ENCODE results near the gene C1QA. TPM values are rescaled to one million over a fixed set of nuclear protein-coding genes. Genes with fewer than 3 reads are reported as not detected.
A peak's percentile ranks its signal among the peaks of the same experiment; 100 is the strongest.

Gene C1QA
- total and polyA plus RNA-seq, 2 of the 13 experiments (the other 11 are each of a cell fraction or from before 2014, with no cell fraction given), result not detected

DNA sequence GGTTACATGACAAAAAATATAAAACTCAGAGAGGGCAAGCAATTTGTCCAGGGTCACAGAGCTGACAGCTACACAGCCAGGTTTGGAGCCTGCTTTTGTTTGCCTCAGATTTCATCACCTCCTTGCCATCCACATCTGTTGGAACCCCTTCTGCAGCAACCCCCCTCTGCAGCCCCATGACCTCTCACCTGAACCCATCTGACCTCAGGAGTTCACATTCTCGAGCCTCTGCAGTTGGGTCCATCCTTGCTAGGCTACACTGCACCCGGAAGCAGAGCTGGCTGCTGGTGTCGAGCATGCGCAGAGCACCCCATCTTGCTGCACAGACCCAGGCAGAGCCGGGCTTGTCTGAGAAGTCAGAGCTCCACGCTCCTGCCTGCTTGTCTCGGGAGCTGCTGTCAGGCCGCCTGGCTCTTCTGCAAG lies 26.6 kb downstream of the C1QA start:
- Histone ChIP-seq H3K9ac (ENCODE audit: insufficient read depth, low read depth, low read length) (no peak overlapping the region), H3K4me2 (ENCODE audit: low read depth, low read length) (no peak overlapping the region), H3K4me1 (ENCODE audit: insufficient read depth, low read length) (no peaks in the 10 kb centered on the region), H3K79me2 (ENCODE audit: insufficient read depth, low read length) (no peaks in the 10 kb centered on the region), H2AFZ (ENCODE audit: low read length) (no peak overlapping the region), H4K20me1 (ENCODE audit: insufficient read depth, low read length) (no peaks in the 10 kb centered on the region), H3K36me3 (replicated peaks in 1 of 2; ENCODE audit: control insufficient read depth in 1 of 2, insufficient read depth in 2 of 2, low read length in 2 of 2) (no peaks in the 10 kb centered on the region), H3K27me3 (ENCODE audit: control insufficient read depth in 1 of 2, insufficient read depth in 2 of 2, low read length in 2 of 2) (no peaks in the 10 kb centered on the region; a peak in 3 of 5 replicates), H3K4me3 (replicated peaks in 1 of 3; ENCODE audit: insufficient read depth in 1 of 3, low read depth in 2 of 3, low read length in 3 of 3) (no peak overlapping the region), H3K27ac (ENCODE audit: extremely low read length, insufficient read depth, low read length) (no peak overlapping the region), H3K9me3 (ENCODE audit: low read length) (no peaks in the 10 kb centered on the region)
- DNase-seq (ENCODE audit: low spot score) (no peak), FAIRE-seq (no peak), ATAC-seq (no peak)
- intact Hi-C loops (cut with micrococcal nuclease; ENCODE audit: unreplicated experiment), result no loop called here
- in situ Hi-C loops (cut with HindIII; ENCODE audit: extremely low pct_ligation_motif_present, low pct_unique_long_range_greater_than_20kb), result no loop called here
- no TSS peak for BruUV-seq (replicated peaks)
- TF ChIP-seq NFATC3 (CRISPR knock-in tag; IDR thresholded peaks at IDR 0.05), result no peak
- TF ChIP-seq THYN1 (CRISPR knock-in tag; IDR thresholded peaks at IDR 0.05; ENCODE audit: borderline replicate concordance, low read depth), result no peak
- TF ChIP-seq ZNF768 (CRISPR knock-in tag; IDR thresholded peaks at IDR 0.05), result peak; percentile 27; the same call in 1 of the 2 replicates
- ChIA-PET POLR2A (no interaction called here), CTCF (ENCODE audit: low intra/inter-chr PET ratio, low total read pairs) (no interaction called here)
- WGBS (ENCODE audit: low lambda C conversion rate), result 51% methylated on average over 6 of the region's 8 CpGs

DNA sequence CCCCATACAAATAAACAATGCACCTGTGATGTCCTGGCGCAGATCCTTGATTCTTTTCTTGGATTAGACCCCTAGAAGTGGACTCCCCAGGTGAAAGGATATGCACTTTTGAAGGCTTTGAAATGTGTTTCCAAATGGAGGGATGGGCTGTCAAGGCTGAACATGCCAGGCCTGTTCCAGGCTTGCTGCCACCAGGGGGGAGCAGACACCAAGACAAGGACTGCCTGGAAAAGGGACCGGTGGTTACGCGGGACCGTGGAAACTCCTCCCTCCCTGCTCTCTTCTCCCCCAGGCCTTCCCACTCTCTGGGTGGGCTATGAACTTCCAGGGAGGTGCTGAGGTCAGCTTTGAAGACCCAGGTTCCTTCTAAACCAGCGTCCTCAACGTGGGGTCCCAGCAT lies 29.3 kb downstream of the C1QA start:
- FAIRE-seq (no peak), ATAC-seq (peak; percentile 72), DNase-seq (ENCODE audit: low spot score) (no peak)
- BruUV-seq (replicated peaks), result no TSS peak
- Histone ChIP-seq H2AFZ (ENCODE audit: low read length) (no peak overlapping the region), H3K27me3 (ENCODE audit: control insufficient read depth in 1 of 2, insufficient read depth in 2 of 2, low read length in 2 of 2) (no peaks in the 10 kb centered on the region; a peak in 4 of 5 replicates), H3K4me3 (replicated peaks in 1 of 3; ENCODE audit: insufficient read depth in 1 of 3, low read depth in 2 of 3, low read length in 3 of 3) (no peak overlapping the region), H4K20me1 (ENCODE audit: insufficient read depth, low read length) (no peaks in the 10 kb centered on the region), H3K4me2 (ENCODE audit: low read depth, low read length) (no peak overlapping the region), H3K79me2 (ENCODE audit: insufficient read depth, low read length) (no peaks in the 10 kb centered on the region), H3K4me1 (ENCODE audit: insufficient read depth, low read length) (no peaks in the 10 kb centered on the region), H3K9me3 (ENCODE audit: low read length) (no peaks in the 10 kb centered on the region), H3K9ac (ENCODE audit: insufficient read depth, low read depth, low read length) (no peak overlapping the region), H3K27ac (ENCODE audit: extremely low read length, insufficient read depth, low read length) (no peak overlapping the region), H3K36me3 (replicated peaks in 1 of 2; ENCODE audit: control insufficient read depth in 1 of 2, insufficient read depth in 2 of 2, low read length in 2 of 2) (no peaks in the 10 kb centered on the region)
- in situ Hi-C loops (cut with HindIII; ENCODE audit: extremely low pct_ligation_motif_present, low pct_unique_long_range_greater_than_20kb) (no loop called here), intact Hi-C loops (cut with micrococcal nuclease; ENCODE audit: unreplicated experiment) (no loop called here)
- ChIA-PET CTCF (ENCODE audit: low intra/inter-chr PET ratio, low total read pairs) (interaction anchor here (1.7 kb wide), 1 partner anchor 265 kb away, joined by 7 read pairs; no protein-coding TSS in a partner anchor), POLR2A (no interaction called here)
- WGBS (ENCODE audit: low lambda C conversion rate), result 0% methylated on average over 2 of the region's 7 CpGs
- TF ChIP-seq TARDBP (CRISPR knock-in tag; IDR thresholded peaks at IDR 0.05) (no peak), MTF2 (CRISPR knock-in tag; IDR thresholded peaks at IDR 0.05; ENCODE audit: borderline replicate concordance) (no peak), TOPORS (CRISPR knock-in tag; IDR thresholded peaks at IDR 0.05) (no peak), NR2C2 (CRISPR knock-in tag; IDR thresholded peaks at IDR 0.05; ENCODE audit: borderline replicate concordance) (no peak), WIZ (CRISPR knock-in tag; IDR thresholded peaks at IDR 0.05) (no peak), ZKSCAN1 (IDR thresholded peaks at IDR 0.05; ENCODE audit: low read length) (no peak), STAG1 (CRISPR knock-in tag; IDR thresholded peaks at IDR 0.05) (peak; percentile 75)
- TF ChIP-seq, protein P1, sequence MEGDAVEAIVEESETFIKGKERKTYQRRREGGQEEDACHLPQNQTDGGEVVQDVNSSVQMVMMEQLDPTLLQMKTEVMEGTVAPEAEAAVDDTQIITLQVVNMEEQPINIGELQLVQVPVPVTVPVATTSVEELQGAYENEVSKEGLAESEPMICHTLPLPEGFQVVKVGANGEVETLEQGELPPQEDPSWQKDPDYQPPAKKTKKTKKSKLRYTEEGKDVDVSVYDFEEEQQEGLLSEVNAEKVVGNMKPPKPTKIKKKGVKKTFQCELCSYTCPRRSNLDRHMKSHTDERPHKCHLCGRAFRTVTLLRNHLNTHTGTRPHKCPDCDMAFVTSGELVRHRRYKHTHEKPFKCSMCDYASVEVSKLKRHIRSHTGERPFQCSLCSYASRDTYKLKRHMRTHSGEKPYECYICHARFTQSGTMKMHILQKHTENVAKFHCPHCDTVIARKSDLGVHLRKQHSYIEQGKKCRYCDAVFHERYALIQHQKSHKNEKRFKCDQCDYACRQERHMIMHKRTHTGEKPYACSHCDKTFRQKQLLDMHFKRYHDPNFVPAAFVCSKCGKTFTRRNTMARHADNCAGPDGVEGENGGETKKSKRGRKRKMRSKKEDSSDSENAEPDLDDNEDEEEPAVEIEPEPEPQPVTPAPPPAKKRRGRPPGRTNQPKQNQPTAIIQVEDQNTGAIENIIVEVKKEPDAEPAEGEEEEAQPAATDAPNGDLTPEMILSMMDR (CRISPR knock-in tag; IDR thresholded peaks at IDR 0.05), result peak; percentile 70
- TF ChIP-seq, protein P2, sequence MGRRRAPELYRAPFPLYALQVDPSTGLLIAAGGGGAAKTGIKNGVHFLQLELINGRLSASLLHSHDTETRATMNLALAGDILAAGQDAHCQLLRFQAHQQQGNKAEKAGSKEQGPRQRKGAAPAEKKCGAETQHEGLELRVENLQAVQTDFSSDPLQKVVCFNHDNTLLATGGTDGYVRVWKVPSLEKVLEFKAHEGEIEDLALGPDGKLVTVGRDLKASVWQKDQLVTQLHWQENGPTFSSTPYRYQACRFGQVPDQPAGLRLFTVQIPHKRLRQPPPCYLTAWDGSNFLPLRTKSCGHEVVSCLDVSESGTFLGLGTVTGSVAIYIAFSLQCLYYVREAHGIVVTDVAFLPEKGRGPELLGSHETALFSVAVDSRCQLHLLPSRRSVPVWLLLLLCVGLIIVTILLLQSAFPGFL (CRISPR knock-in tag; IDR thresholded peaks at IDR 0.05), result no peak
- TF ChIP-seq, protein P3, sequence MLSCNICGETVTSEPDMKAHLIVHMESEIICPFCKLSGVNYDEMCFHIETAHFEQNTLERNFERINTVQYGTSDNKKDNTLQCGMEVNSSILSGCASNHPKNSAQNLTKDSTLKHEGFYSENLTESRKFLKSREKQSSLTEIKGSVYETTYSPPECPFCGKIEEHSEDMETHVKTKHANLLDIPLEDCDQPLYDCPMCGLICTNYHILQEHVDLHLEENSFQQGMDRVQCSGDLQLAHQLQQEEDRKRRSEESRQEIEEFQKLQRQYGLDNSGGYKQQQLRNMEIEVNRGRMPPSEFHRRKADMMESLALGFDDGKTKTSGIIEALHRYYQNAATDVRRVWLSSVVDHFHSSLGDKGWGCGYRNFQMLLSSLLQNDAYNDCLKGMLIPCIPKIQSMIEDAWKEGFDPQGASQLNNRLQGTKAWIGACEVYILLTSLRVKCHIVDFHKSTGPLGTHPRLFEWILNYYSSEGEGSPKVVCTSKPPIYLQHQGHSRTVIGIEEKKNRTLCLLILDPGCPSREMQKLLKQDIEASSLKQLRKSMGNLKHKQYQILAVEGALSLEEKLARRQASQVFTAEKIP (CRISPR knock-in tag; IDR thresholded peaks at IDR 0.05; ENCODE audit: borderline replicate concordance), result no peak
- TF ChIP-seq, protein P4, sequence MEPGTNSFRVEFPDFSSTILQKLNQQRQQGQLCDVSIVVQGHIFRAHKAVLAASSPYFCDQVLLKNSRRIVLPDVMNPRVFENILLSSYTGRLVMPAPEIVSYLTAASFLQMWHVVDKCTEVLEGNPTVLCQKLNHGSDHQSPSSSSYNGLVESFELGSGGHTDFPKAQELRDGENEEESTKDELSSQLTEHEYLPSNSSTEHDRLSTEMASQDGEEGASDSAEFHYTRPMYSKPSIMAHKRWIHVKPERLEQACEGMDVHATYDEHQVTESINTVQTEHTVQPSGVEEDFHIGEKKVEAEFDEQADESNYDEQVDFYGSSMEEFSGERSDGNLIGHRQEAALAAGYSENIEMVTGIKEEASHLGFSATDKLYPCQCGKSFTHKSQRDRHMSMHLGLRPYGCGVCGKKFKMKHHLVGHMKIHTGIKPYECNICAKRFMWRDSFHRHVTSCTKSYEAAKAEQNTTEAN (CRISPR knock-in tag; conservative IDR thresholded peaks at IDR 0.05), result no peak

Data from HepG2 (cell line).